GM12892 (cell line): ENCODE measurements around the gene MYO1E.

Source experiments
- POLR2A ChIP-seq: IDR thresholded peaks from 2 replicates; pipeline ENCODE4 v1.6.1; 2011; ENCODE audit warnings: low read depth, low read length, control low read depth
- POLR2AphosphoS5 ChIP-seq: IDR thresholded peaks from 2 replicates; pipeline ENCODE4 v1.6.1; 2011; ENCODE audit warnings: low read depth, low read length, control low read depth
- TAF1 ChIP-seq: IDR thresholded peaks from 2 replicates; pipeline ENCODE4 v1.6.1; 2011; ENCODE audit warnings: low read depth, mild to moderate bottlenecking, control low read depth, low read length, borderline replicate concordance

DNA sequence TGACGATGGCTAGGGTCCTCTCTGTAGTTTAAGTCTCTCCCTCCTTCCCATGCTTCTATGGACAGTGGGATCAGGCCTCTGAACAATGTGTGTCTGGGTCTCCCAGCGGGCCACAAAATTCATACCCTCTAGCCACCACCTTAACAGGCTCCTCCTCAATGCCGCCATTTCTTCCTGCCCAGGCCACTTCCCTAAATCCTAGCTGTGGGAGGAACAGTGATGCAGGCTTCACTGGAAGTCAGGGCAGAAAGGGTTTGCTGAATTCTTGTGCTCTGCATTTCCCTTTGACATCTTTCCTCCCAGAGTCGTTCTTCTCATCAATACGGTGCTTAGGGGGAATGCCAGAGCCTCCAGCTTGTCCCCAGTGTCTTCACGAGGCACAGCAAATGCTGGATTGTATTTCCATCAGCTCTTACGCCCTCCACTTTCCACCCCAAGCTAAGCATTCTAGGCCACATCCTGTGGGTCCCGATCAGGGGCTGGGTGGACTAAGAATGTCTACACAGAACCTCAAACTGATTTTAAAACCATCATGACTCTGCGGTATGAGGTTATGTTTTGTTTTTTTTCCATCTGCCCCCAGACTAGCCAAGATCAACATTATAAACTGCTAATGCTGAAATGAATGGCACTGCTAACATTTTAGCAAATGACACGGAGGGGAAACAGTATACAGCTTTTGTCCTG lies 177.9 kb downstream of the MYO1E start:
- TF ChIP-seq POLR2AphosphoS5 (no peak), POLR2A (no peak; the same call in 1 of the 2 replicates), TAF1 (no peak)
